GM06990 (cell line): Measurements from ENCODE around the gene ZNF333.

Experiments used
- DNase-seq: peaks from one replicate; pipeline ENCODE4 v3.0.0-alpha.2; 2011; ENCODE audit not compliant: insufficient read length; ENCODE audit errors: extremely low read depth
- H3K27me3 ChIP-seq: replicated peaks from 2 replicates; pipeline ENCODE4 v1.6.0; 2011; ENCODE audit warnings: low read length; ENCODE audit not compliant: control insufficient read depth, insufficient read depth
- H3K36me3 ChIP-seq: 2 replicates; pipeline ENCODE4 v1.5.1; 2011; ENCODE audit warnings: low read length; ENCODE audit not compliant: control insufficient read depth, insufficient read depth
- H3K4me3 ChIP-seq: replicated peaks from 2 replicates; pipeline ENCODE4 v1.5.1; 2011; ENCODE audit warnings: low read depth, mild to moderate bottlenecking, control low read depth, low read length
- TF ChIP-seq, protein P1 (sequence below): IDR thresholded peaks from 2 replicates; pipeline ENCODE4 v1.5.1; 2011; ENCODE audit warnings: low read length, control low read depth, mild to moderate bottlenecking, inconsistent platforms; ENCODE audit not compliant: insufficient read depth, poor library complexity, severe bottlenecking

The ZNF333 gene

DNA sequence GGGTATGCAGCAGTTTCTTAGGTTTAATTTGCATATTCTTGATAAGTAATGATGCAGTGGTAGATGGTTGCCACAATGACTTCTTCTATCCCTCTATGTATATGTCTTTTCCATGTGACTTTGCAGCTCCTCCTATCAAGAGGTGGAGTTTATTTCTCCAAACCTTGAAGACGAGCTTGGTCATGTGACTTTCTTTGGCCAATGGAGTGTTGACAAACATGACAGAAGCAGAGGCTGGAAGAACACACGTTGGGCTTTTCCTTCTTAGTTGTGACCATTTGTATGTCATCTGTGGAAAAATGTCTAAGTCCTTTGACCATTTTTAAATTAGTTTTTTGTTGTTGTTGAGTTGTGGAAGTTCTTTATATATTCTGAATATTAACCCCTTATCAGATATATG, 32.3 kb downstream of the ZNF333 start:
- no peak overlapping the region for H3K4me3 ChIP-seq
- TF ChIP-seq, protein P1, sequence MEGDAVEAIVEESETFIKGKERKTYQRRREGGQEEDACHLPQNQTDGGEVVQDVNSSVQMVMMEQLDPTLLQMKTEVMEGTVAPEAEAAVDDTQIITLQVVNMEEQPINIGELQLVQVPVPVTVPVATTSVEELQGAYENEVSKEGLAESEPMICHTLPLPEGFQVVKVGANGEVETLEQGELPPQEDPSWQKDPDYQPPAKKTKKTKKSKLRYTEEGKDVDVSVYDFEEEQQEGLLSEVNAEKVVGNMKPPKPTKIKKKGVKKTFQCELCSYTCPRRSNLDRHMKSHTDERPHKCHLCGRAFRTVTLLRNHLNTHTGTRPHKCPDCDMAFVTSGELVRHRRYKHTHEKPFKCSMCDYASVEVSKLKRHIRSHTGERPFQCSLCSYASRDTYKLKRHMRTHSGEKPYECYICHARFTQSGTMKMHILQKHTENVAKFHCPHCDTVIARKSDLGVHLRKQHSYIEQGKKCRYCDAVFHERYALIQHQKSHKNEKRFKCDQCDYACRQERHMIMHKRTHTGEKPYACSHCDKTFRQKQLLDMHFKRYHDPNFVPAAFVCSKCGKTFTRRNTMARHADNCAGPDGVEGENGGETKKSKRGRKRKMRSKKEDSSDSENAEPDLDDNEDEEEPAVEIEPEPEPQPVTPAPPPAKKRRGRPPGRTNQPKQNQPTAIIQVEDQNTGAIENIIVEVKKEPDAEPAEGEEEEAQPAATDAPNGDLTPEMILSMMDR: no peak
- no peak for DNase-seq
- H3K27me3 ChIP-seq: no peaks in the 10 kb centered on the region
- H3K36me3 ChIP-seq: peaks cover 4% of the 10 kb centered on the region

DNA sequence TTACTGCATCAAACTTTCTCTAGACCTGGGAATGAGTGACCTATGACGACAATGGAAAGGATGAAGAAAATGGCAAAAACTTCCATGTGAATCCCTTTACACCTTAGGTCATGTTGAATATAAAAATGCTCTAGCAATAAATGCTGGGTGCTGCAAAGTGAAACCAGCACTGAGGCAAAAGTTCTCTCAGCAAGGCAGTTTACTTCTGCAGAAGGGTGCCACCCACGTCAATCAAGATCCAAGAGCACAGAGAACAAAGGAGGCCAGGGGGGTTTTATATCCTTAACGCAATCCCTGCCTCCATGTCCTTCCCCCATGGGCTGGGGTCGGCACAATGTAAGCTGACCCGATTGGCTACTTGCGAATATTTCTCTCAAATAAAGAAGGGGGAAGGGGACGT, 38.7 kb downstream of the ZNF333 start:
- H3K36me3 ChIP-seq: no peaks in the 10 kb centered on the region
- DNase-seq: no peak
- no peak overlapping the region for H3K4me3 ChIP-seq
- TF ChIP-seq, protein P1: no peak
- H3K27me3 ChIP-seq: no peaks in the 10 kb centered on the region

DNA sequence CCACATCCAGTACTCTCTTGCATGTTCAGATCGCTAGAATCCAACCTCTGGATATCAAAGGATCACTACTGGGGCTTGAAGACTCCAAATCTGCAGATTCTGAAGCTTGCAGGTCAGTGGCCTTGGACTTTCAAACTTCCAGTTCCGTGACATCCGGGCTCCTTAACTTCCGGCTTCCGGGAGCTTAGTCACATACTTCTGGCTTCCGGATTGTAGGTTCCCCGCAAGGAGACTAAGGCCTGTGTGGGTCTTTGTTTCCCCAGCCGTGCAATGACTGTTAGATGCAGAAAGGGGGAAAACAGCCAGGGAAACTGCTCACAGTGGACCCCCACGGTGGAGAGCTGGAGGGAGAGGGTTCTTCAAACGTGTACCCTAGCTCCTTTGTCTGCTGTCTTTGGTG, 41.4 kb downstream of the ZNF333 start:
- TF ChIP-seq, protein P1: no peak
- H3K4me3 ChIP-seq: no peak overlapping the region
- no peaks in the 10 kb centered on the region; the same call in 1 of the 2 replicates for H3K27me3 ChIP-seq
- DNase-seq: no peak
- no peaks in the 10 kb centered on the region for H3K36me3 ChIP-seq

DNA sequence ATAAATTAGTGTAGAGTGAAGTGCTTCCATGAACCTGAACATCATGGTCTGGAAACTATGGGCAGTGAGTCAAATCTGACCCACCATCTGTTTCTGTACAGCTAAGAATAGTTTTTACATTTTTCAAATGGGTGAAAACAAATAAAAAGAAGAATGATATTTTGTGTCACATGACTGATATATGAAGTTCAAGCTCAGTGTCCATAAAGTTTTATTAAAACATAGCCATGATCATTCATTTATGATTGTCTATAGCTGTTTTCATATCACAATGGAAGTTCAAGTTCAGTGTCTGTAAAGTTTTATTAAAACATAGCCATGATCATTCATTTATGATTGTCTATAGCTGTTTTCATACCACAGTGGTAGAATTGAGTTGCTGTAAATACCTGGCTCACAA, 42.7 kb downstream of the ZNF333 start:
- H3K27me3 ChIP-seq: no peaks in the 10 kb centered on the region; the same call in 1 of the 2 replicates
- no peaks in the 10 kb centered on the region for H3K36me3 ChIP-seq
- no peak overlapping the region for H3K4me3 ChIP-seq
- no peak for DNase-seq
- TF ChIP-seq, protein P1: no peak

DNA sequence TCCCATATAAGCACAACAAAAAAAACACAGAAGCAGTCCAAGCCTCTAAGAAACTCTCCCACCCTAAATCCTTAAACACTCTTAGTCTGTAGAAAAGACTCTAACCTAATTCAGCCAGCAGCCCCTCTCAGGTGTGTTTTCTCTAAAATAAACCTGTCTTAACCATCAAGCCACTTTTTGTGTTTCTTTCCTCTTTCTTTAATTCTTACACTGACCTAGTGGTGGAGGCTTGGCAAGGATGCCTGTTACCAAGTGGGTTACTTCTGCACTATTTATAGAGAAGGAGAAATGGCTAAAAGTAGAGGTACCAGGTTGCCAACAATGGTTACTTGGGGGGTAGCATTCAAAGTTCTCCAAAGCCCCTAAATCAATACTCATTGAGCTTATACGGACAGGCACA, 43.7 kb downstream of the ZNF333 start:
- no peak overlapping the region for H3K4me3 ChIP-seq
- H3K36me3 ChIP-seq: no peaks in the 10 kb centered on the region
- DNase-seq: no peak
- TF ChIP-seq, protein P1: no peak
- no peaks in the 10 kb centered on the region; the same call in 1 of the 2 replicates for H3K27me3 ChIP-seq

DNA sequence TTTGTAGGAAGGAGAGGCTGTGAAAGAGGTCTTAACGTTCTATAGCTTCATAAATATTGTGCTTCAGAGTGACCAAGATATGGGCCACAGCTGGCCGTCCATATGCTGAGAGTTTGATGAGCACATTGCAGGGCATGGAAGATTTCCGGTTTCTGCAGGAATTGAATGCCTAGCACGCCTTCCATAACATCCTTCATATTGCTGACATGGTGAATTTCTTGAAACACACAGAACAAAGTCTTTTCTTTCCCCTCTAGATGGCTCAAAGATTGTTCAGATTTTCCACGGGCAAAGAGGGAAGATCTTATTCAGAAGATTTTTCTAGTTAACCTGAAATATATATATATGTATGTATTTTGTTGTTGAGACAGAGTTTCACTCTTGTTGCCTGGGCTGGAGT, 46.1 kb downstream of the ZNF333 start:
- no peak for DNase-seq
- TF ChIP-seq, protein P1: no peak
- no peaks in the 10 kb centered on the region for H3K36me3 ChIP-seq
- H3K4me3 ChIP-seq: no peak overlapping the region
- H3K27me3 ChIP-seq: no peaks in the 10 kb centered on the region; the same call in 1 of the 2 replicates
